ENCODE measurements around the gene SORBS2.
"Not testable (repeated sequence)": the region's sequence is repeated elsewhere in the genome, so short reads cannot be mapped to it uniquely, and the experiment has no call there.

Gene SORBS2

GRCh38 chr4:185811509-185812364, at the start of gene SORBS2:
SORBS2 (minus strand) TSS chr4:185812194; CDS start chr4:185690571, 121,623 bp downstream.
- DNase-seq = peak; percentile 51 to 84

DNA sequence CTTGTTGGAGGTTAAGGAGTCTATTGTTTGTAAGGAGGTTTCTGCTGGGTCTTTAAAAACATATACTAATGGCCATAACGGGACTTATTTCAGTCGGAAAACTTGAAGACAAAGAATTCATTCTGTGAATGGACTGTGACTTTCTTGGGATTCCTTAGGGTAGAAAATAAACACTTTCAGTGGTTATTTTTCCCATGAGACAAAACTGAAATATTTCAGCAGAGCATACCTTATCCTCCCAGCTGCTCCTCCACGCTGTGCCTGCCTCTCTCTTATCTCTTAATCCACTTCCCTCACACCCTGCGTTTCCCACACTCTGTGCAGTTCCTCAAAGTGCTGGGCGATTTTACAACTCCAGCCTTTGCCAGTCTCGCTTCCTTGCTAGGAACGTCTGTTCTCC, 47.1 kb upstream of the SORBS2 start:
- DNase-seq = no peak

DNA sequence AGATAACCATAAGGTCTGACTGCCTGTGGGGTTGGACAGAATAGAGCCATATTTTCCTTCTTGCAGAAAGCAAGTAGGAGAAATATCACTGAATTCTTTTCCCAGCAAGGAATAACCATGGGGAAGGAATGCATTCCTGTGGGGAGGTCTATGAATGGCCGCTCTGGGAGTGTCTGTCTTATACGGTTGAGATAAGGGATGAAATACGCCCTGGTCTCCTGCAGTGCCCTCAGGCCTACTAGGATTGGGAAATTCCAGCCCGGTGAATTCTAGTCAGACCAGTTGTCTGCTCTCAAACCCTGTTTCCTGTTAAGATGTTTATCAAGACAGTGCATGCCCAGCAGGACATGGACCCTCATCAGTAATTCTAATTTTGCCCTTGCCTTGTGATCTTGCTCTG, 45.6 kb upstream of the SORBS2 start:
- not testable (repeated sequence) for DNase-seq

- no peak for DNase-seq
These were observed 41.8 kb upstream of the SORBS2 start for GRCh38 chr4:185853841-185854240.

- DNase-seq = no peak
These were observed 41.0 kb upstream of the SORBS2 start for GRCh38 chr4:185852961-185853360.

DNA sequence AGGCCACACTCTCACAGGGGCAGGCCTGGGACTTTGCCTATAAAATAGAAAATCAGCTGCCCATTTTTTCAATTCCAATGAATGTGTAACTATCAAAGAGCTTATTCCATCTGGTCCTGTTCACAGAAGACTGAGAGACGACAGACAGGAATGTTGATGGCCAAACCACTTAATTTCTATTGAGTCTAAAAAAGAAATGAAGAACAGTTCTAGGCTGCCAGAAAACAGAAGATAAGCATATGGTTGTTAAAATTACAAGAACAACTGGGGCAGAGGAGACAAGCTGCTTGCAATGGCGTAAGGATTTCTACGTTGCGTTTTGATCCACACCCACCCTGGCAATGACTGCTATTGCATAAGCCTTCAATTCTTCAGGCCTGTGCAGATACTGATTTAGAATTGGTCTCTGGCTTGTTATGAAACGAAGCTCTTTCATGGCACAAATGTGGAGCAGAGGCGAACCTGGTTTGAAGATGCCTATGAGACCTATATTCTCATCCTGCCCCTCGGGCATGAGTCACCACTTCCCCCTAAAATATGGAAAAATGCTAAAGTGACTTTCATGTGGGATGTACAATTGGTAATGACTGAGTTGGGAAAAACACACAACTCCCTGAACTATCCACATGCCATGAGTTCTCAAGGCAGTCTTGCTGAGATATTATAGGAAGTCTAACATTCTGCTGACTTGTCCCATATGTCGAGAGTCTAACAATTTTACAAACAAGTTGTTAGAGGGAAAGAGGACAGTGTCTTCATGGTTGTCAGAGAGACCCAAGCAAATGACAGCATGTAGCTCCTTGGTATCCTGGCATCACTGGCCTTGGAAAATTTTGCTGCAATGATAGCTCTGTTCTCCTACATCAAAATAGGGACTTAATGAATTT, 37.9 kb upstream of the SORBS2 start:
- no peak for DNase-seq

GRCh38 chr4:185847352-185848097, 35.5 kb upstream of the SORBS2 start:
- DNase-seq = no peak

GRCh38 chr4:185846505-185847150, 34.6 kb upstream of the SORBS2 start:
- DNase-seq = no peak

- no peak for DNase-seq
These were observed 34.0 kb upstream of the SORBS2 start for GRCh38 chr4:185845966-185846365.

DNA sequence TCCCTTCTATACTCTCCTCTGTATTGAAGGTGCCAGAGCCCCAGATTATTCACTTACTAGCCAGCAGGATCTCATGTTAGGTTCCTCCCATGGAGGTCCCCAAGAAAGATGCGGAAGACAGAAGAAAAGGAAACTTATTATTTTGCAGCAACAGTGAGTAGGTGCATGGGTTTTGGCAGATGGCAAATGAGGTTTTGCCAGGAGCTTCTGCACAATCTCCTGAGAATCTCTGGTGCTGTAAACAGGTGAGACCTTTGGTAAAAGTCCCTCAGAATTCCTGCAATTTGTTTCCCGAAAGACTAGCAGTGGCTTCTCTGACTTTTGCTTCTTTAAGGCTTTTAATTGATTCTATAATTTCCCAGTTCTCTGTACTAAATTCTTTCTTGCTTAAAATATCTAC, 29.5 kb upstream of the SORBS2 start:
- DNase-seq = no peak

GRCh38 chr4:185840953-185841352, 29.0 kb upstream of the SORBS2 start:
- no peak for DNase-seq

DNA sequence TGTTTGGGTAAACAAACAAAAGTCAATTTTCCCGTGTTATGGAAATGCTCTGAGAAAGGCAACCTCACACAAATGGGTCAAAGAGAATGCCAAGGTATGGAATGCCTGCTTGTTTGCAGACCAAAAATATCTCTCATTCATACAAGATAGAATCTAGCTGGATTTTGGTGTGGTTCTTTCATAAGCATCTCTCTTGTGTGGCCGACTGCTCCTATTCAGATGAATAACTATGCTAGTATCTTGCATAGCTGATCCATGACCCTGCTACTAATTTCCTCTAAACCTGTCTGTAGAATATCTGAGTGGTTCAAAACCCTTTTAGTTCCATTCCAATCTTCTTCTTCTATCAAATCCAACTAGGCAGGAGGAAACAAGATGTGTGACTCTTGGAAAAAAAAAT, 28.2 kb upstream of the SORBS2 start:
- DNase-seq = no peak

DNA sequence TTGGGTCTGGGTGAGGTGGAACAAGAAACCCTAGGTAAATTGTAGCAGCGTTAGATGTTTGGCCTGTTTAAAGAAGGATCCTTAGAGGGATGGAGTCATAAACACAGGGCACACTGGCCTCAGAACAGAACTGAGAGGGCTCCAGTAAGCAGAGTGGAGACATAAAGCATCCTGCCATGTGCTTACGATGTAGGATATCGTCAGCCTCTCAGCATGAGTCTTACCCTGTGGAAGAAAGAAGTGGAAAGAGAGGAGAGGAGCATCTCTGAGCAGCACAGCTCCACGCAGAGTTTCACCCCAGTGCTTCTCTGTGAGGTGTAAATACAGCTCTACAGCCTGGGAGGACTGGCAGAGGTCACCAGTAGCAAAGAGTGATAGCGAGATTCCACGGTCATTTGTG, 27.8 kb upstream of the SORBS2 start:
- no peak for DNase-seq

DNA sequence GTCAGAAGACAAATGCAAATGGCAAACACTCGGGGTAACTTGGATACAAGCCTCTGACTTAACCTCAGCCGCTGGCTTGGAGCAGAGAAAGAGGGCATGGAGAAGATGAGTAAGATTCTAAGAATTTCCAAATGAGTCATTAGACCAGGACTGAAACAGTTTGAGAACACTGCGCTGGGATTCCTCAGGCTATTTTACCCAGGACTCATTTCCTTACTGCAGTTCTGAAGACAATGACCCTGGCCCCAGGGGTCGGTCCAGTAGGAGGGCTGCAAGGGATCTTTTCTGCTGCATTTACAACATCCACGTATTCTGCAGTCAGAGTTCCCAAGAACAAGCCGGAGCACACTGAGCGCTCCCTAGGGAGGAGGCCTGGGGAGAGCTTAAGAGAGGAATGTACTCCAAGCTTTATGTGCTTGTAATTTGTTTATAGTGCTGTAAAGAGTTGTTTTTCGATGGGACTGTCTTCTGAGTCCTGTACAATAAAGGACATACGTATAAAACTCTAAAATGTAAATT, 27.3 kb upstream of the SORBS2 start:
- no peak for DNase-seq

DNA sequence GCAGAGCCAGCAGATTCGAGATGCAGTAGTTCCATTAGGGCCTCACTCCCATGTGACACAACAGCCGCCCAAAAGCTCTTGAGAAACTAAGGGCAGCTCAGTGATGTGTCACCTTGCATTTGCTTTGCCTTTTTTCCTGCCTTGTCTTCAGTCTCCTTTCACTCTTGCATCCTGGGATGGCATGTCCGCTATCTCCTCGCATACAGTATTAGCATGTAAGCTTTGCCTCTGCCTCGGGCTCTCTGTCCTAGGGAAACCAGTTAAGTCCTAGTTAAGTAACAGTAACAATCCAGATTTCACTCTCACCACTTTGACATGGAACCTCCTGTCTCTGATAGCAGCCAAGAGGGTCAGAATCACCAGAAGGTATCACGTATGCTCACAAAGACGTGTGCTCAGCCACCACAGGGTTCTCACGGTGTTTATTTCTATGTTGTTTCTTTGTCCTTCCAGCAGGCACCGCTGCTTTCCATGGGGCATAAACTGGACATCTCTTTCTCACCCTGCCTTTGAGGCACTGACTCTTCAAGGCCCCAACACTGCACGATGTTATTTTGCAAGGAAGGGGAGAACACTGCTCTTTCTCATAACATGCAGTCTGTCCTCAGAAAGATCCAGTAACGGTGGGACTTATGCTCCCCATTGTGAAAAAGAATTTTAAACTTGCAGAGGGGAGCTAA, 26.7 kb upstream of the SORBS2 start:
- no peak for DNase-seq

DNA sequence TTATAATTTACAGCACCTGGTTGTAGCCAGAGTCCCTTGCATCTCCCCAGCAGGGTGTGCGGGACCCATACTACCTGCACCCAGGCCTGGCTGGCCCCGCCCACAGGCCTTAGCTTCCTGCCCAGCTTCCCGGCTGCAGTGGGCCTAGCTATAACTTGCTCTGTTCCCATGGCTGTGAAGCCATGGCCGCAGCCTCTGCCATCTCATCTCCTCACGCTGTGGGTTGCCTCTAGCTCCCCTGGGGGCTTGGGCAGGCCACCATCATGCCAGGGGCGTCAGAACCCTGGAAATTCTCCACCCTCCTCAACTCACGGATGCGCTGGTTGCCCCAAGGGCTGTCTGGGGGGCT, 26.1 kb upstream of the SORBS2 start:
- DNase-seq = no peak

DNA sequence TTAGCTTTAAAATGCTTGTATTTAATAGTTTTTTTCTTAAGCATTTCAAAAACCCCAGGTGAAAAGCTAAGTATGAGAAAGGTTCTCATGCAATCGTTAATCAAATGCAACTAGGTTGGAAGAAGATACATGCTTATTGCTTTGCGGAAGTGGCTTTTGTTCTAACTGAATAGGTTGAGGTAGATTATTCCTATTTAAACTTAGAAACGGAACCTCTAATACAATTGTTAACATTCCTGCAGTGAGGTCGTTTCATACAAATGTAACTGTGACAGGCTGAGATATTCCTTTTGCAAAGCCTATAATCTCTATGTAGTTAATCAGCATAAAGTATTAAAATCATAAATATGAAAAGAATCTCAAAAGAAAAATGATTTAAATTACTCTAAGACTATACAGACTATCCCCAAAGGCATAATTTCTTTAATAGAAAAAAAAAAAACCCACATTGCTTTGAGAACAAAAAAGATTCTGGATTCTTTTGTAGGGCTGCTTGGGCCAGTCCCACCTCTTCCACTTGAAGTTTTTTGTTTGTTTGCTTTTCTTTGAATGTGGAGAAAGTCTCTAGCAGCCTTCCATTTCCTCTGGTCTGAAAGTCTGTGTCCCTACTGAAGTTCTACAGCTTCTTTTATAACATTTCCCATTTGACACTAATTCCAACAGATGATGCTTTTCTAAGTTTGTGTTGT, 25.6 kb upstream of the SORBS2 start:
- DNase-seq = no peak

DNA sequence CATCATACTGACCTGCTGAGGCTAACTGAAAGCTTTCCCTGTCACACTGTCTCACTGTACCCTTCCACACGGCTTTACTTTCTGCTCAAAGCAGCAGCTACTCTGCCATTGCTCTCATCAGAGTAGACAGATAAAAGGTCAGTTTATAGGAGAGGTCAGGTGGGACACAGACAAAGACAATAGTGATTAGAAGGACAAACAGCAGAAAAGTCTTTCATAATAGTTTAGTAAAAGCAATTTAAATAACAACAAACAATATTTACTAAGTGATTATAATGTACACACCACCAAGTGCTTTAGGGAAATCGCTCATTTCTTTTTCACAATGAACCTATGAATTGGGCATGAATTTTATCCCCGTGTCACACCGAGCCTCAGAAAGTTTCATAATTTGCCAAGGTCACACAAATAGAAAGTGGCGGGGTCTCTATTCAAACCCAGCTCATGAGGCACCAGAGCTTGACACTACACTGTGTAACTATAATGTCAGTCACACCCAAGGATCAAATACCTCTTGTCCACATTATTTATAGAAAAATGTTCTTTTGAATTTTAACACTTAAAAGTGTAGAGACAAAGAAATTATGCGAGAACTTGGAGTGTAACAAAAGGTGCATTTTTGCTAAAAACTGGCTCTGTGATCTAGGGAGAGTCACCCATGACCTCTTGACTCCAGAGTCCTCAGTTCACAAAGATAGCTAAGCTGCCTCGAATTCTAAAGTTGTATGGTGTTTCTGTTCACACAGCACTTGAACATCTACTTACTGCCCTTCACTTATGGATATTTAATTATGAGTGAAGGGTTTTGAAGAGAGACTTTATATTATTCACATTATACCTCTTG, 24.5 kb upstream of the SORBS2 start:
- no peak for DNase-seq

- no peak for DNase-seq
These were observed 23.8 kb upstream of the SORBS2 start for GRCh38 chr4:185835814-185836213.

GRCh38 chr4:185835336-185835735, 23.3 kb upstream of the SORBS2 start:
- no peak for DNase-seq
